HL-60/S4 (cell line): ENCODE data around the gene FHL2.

ENCODE experiments used
- in situ Hi-C: fragments of 300-500 bp; cut with MboI; formaldehyde crosslinking; loops from 2 replicates; pipeline ENCODE4 v1.14.3; 2022; ENCODE audit warnings: low sequenced_read_pairs

FHL2 gene

DNA sequence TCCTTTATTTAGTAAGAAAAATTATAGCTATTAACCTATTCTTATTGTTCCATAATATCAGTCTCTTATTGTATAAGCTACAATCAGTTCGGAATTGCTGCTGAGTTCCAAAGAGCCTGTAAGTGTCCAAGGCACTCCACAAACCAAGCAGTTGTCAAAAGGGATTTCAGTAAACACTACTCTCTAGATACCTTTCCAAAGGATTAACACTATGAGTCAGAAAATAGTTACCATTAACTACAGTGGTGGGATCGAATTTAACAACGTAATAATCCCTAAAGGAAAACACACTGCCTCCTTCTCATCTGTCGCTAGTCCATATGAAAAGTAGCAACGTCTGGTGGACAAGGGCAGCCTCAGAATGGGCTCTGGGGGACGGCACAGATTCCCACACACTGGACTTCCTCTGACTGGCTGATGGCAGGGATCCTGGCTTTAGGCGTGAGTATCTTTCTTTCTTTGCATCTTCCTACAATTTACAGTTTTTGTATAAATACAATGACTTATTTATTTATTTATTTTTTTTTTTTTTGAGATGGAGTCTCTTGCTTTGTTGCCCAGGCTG is 78.1 kb downstream of the FHL2 start:
- in situ Hi-C loops = no loop called here

- in situ Hi-C loops = no loop called here
Observed at GRCh38 chr2:105317937-105318336, 80.9 kb downstream of the FHL2 start.

GRCh38 chr2:105315314-105315713 is 83.5 kb downstream of the FHL2 start:
- in situ Hi-C loops = no loop called here

DNA sequence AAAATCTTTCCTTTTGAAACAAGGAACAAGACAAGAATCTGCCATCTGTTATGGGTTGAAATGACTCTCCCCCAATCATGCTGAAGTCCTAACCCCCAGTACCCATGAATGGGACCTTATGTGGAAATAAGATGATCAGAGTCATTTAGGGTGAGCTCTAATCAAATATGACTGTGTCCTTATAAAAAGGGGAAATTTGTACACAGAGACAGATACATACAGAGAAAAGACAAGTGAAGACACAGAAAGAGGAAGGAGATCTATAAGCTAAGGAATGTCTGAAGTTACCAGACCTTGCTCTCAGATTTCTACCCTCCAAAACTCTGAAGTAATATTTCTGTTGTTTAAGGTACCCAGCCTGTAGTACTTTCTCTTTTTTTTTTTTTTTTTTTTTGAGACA is 85.0 kb downstream of the FHL2 start:
- in situ Hi-C loops = no loop called here
